ENCODE measurements around the gene CDK19. TPM values are rescaled to one million over a fixed set of nuclear protein-coding genes. Genes with fewer than 3 reads are reported as not detected.

Gene CDK19
- total RNA-seq, 1 experiment from 2014 or later, result 7.0 TPM

DNA sequence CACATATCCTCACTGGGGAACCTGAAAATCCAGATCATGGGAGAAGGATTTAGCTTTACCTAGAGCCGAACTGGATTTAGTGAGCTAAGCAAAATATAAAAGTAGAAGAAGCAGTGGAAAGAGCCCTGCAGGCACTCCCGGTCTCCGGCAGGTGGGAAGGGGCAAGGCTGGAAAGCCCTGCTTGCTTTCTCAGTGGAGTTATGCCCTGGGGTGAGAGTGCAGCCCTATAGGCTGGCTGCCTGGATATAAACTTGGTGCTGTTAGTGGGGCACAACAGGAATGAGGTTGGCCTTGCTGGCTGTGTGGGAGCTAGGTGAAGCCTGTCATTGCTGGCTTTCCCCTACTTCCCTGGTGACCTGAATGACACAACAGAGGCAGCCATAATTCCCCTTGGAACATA lies 122.0 kb downstream of the CDK19 start:
- no peaks in the 10 kb centered on the region for H3K79me1 ChIP-seq (ENCODE audit: insufficient read depth, low read depth, low read length, poor library complexity, severe bottlenecking)

More for the DNA sequence above, 122.0 kb downstream of the CDK19 start:
- Histone ChIP-seq H3K27me3 (ENCODE audit: insufficient read depth, low read length) (no peaks in the 10 kb centered on the region), H4K5ac (ENCODE audit: insufficient read length, low read depth, low read length) (no peak overlapping the region), H3K23me2 (ENCODE audit: insufficient read length, low read depth, low read length, poor library complexity, severe bottlenecking) (no peaks in the 10 kb centered on the region), H3K14ac (ENCODE audit: insufficient read depth, low read length) (no peak overlapping the region), H3K27ac (ENCODE audit: insufficient read length, low read depth, low read length) (no peak overlapping the region), H2BK120ac (ENCODE audit: low read depth, low read length, poor library complexity, severe bottlenecking) (no peak overlapping the region), H3K18ac (ENCODE audit: insufficient read length, low read depth, low read length) (no peak overlapping the region), H2BK15ac (ENCODE audit: low read depth, low read length) (no peak overlapping the region), H3K9ac (ENCODE audit: extremely low read depth, insufficient read length, low read length) (no peak overlapping the region), H4K91ac (ENCODE audit: insufficient read length, low read depth, low read length) (no peak overlapping the region), H3K4me2 (ENCODE audit: insufficient read depth, insufficient read length, low read length) (no peak overlapping the region), H4K20me1 (ENCODE audit: control insufficient read depth, insufficient read depth, insufficient read length) (no peaks in the 10 kb centered on the region), H2AK5ac (ENCODE audit: insufficient read length, low read length) (no peak overlapping the region), H3K4ac (ENCODE audit: low read depth, low read length) (no peak overlapping the region), H2BK20ac (ENCODE audit: low read depth, low read length, poor library complexity, severe bottlenecking) (no peak overlapping the region), H3K79me2 (ENCODE audit: insufficient read depth, low read length) (no peaks in the 10 kb centered on the region; the same call in 1 of the 2 replicates), H2AFZ (ENCODE audit: low read length) (no peak overlapping the region), H2BK5ac (ENCODE audit: insufficient read length, low read length) (no peak overlapping the region), H3K56ac (ENCODE audit: insufficient read length, low read depth, low read length) (no peak overlapping the region), H4K8ac (replicated peaks; ENCODE audit: insufficient read length, low read depth, low read length) (no peak overlapping the region), H2BK12ac (ENCODE audit: insufficient read length, low read depth, low read length) (no peak overlapping the region), H3K4me1 (ENCODE audit: insufficient read depth, low read length) (no peaks in the 10 kb centered on the region), H3K23ac (ENCODE audit: insufficient read length, low read depth, low read length) (no peak overlapping the region), H3K9me3 (ENCODE audit: control insufficient read depth, low read depth, low read length) (no peaks in the 10 kb centered on the region), H3T11ph (ENCODE audit: low read length) (no peak overlapping the region)
- Mint-ChIP-seq H3K9me3 (peaks cover 0 to 8% of the 10 kb centered on the region in 2 experiments; a peak in 3 of 5 replicates), H3K36me3 (ENCODE audit: insufficient read depth in 1 of 3, low read depth in 3 of 3) (peaks cover 6 to 17% (median 7%) of the 10 kb centered on the region in 3 experiments), H3K4me1 (peaks cover 26 to 36% of the 10 kb centered on the region in 2 experiments), H3K27ac (peak overlapping the region in 2 of 3 experiments; percentile 16 to 55; a peak in 1 of 7 replicates), H3K27me3 (ENCODE audit: low read depth) (peaks cover 3% of the 10 kb centered on the region; the same call in 1 of the 2 replicates), H3K4me3 (no peak overlapping the region)
- TF ChIP-seq, protein P1, sequence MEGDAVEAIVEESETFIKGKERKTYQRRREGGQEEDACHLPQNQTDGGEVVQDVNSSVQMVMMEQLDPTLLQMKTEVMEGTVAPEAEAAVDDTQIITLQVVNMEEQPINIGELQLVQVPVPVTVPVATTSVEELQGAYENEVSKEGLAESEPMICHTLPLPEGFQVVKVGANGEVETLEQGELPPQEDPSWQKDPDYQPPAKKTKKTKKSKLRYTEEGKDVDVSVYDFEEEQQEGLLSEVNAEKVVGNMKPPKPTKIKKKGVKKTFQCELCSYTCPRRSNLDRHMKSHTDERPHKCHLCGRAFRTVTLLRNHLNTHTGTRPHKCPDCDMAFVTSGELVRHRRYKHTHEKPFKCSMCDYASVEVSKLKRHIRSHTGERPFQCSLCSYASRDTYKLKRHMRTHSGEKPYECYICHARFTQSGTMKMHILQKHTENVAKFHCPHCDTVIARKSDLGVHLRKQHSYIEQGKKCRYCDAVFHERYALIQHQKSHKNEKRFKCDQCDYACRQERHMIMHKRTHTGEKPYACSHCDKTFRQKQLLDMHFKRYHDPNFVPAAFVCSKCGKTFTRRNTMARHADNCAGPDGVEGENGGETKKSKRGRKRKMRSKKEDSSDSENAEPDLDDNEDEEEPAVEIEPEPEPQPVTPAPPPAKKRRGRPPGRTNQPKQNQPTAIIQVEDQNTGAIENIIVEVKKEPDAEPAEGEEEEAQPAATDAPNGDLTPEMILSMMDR (conservative IDR thresholded peaks at IDR 0.05), result no peak
- no CpG with 5 or more reads among the region's 3 CpGs for WGBS (ENCODE audit: extremely low coverage, insufficient read length, low lambda C conversion rate)
- no peak for DNase-seq

All from H9 (cell line).